GM18861 (cell line): ENCODE measurements around the gene JAML.

ENCODE experiments used
- ATAC-seq: cut with Tn5 transposase; IDR thresholded peaks from one replicate; pipeline ENCODE4 v1.9.1; 2021; ENCODE audit not compliant: unreplicated experiment

Gene JAML

DNA sequence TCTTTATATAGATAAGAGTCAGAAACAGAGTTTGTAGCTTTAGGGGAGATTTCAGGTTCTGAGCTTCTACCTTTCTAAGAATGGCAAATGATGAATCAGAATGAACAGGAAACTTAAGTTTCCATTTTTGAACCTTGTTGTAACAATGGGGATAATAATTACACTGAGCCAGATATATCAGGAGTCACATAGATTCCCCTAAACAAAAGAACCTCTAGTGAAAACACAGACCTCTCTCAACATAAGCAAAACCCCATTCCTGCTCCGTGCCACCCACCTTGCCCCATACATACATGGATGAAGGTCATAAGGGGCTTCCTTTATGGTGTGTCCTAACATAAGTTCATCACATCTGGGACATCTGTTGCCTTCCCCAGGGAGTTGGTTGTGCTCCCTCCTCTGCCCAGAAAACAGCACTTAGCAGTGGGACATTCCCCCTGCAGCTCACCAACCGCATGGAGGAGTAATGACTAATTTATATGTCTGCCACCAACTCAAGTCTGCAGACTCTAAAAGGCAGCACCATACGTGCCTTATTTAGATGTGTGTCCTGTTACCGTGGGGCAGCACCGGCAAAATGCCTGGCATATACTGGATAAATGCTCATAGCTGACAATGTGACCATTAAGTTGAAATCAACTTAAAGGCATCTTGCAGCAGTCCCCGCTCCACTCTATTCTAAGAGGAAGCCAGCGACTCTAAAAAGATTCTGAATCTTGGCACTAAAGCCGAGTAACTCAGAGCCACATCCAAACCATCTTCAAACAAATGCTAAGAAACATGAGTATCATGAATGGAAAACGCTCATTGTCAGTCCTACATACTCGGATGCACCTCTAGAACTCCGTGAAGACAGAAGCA lies 8.0 kb downstream of the JAML start:
- ATAC-seq = peak; percentile 40

DNA sequence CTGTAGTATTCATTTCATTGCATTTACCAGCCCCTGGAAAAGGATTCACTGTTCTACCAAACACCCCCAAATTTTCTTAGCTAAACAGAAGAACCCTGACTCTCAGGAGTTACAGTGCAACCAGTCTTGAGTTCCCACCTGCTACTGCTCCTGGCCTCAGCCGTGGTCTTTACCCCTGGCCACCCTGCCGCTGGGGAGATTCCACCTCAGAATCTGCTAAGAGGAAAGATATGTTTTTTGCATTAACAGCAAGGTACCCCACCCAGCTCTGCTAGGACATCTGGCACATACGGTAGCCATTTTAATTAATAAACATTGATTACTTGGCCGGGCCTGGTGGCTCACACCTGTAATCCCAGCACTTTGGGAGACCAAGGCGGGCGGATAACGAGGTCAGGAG lies 9.0 kb downstream of the JAML start:
- no peak for ATAC-seq

DNA sequence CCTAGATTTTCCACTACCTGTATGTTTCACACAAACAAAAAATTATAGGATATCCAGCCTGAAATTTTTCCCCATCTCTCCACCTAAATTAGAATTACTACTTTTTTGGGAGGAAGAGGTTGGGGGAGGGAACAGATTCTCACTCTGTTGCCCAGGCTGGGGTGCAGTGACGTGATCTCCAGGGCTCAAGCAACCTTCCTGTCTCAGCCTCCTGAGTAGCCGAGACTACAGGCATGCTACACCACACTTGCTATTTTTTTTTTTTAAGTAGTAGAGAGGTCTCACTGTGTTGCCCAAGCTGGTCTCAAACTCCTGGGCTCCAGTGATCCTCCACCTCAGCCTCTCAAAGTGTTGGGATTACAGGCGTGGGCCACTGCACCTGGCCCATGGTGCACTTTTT lies 9.5 kb downstream of the JAML start:
- ATAC-seq = no peak

DNA sequence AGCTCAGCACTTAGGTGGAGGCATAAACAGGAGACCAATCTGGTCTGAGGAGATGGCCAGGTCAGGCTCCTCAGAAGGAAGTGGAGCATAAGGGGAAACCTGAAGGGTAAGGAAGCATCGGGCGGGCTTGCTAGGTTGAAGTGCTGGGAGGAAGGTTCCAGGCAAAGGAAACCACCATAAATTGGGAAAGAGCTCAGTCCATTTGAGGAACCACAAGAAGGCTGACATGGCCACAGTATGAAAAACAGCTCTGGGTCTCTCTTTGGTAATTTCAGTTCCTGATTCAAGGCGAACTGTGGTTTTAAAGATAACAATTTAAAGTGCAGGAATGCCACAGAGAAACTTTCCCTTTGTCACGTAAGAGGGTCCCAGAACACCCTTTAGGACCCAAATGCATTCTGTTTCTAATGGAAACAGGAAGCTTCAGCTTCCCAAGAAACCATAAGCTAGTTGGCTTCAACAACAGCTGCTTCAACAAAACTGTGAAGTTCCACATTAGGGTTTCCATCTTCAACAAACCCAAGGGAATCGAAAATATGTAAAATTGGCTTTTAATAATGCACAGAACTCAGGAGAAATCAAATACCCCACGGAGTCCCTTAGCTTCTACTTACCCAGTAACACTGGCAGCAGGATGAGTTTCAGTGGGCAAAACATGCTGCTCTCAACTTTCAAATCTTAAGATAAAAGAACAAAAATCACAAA lies 10.4 kb downstream of the JAML start:
- no peak for ATAC-seq

DNA sequence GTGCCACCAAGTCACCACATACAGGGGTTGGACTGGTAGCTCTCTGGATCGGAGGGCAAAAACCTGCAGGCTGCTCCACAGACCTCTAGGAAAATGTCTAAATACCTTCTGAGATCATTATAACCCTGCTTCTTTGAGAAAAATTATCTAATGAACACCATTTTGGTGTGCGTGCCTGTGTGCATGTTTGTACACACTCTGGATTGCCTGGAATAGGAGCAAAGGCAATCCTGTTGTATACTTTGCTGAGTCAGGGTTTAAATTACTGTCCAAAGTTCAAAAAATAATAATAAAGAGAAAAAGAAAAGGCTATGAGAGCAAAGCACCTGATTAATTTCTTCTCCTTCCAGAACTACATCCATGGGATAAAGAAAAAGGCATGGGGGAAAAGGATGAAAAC lies 11.0 kb downstream of the JAML start:
- ATAC-seq = no peak

DNA sequence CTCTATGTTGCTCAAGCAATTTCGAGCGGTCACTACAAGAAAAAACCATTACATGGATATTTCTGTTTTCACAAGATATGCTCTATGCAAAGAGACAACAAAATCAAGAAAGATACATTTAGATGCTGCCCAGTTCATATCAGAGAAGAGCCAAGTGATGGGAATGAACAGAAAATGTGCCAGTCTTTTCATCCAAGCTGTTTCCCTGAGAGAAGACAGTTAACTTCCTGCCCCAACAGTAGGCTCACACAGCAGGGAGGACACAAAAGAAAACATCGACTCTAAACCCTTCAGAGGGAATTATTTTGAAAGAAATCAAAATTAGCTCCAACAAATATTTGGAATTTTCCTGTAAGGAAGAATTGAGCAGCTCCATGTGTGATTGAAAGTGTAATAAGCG lies 11.6 kb downstream of the JAML start:
- no peak for ATAC-seq

DNA sequence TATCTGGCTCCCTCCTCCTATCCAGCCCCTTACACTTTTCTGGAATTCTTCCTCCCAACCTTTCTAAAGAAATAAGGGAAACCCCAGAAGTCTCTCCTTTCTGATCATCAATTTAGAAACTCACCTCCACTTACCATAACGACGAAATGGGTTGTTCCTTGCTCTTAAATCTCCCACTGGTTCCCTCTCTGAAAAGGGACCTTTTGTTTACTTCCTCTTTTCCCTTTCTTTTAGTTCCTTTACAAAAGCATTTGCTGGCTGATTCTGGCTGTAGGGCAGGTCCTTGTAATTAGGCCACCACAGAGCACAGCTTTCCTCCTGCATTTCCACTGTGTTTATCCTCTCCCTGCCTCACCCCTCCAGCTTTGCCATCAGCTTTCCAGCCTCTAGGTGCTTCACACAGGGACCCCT lies 12.0 kb downstream of the JAML start:
- no peak for ATAC-seq

DNA sequence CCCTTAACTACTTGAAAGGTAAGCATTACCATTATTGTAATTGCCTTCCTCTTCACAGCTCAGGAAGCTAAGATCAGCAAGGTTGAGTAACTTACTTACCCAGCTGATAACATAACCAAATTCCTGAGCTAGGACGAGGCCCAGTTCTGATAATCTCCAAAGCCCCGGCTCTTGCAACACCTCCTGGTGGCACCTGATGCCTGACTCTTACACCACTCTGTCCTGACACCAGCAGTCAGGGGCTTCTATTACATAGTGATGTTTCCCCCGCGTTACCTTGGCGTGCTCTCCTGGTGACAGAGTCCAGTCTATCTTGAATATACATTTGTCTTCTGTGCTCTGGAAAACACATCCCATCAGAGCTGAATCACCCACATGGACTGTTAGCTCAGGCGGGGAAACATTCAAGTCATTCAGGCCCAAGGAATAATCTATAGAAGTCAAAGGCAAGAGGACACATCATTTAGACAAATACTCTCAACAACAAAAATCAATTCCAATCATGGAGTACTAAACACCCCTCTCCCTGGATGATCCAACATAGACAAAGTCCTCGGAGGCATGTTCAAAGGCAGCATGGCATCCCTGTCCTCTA lies 12.6 kb downstream of the JAML start:
- ATAC-seq = no peak

DNA sequence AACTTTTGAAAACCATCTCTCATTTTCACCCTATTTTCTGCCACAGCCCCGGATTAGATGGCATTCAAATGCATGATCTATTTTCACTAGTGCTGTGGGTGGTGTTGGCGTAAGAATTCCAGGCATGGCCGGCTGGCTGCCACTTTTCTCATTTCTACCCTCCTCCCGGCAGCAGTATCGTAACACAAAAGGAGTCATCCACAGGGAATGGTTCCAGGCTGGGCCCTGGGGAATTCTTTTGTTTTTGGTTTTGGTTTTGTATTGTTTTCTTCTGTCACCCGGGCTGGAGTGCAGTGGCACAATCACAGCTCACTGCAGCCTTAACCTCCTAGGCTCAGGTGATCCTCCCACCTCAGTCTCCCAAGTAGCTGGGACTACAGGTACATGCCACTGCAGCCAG lies 13.8 kb downstream of the JAML start:
- ATAC-seq = no peak

DNA sequence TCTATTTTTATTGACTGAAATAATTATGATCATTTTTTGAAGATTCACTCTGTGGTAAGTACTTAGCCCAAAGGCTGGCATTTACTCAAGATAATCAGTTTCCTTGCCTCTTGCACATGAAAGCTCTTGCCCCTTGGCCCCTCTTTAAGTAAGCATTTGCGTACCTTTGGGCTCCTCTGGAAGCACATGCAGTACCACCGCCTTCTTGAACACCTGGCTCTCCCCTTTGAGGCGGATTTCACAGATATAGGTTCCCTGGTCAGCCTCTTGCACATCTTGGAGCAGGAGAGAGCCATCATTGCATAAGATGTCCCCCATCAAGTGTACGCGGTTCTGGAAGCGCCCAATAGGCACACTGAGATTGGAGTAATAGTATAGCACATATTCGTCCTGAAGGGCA lies 14.5 kb downstream of the JAML start:
- no peak for ATAC-seq

DNA sequence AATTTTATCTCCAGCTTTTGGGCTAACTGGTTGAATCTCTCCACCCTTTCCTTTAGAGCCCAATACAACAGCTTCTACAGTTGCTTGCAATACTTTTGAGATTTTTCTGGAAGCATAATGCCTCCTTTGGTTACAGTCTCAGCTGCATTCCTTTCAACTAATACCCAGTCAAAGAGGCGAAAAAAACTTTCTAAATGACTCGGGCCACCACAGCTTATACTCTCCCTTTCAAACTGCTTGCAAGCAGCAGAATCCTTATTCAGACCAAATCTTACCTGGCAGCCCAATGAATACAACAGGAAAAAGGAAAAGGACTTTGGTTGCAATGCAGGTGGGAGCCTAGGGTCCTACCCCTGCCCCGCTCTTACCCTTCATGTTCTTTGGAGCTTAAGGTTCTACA lies 15.8 kb downstream of the JAML start:
- no peak for ATAC-seq

DNA sequence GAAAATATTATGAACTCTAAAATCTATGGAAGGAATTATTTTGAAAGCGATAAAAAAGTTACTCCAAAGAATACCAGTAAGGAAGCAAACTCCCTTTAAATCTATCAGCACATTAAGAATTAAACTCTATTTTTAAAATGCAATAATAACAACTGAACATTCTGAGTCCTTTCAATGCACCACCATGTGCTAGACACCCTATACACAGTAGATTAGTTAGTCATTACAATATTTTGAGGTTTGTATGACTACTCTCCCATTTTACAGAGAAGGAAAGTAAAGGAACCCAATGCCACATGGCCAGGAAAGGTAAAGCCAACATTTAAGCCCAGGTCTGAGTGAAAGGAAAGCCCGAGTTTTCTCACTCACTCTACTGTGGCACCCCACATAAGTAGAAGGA lies 17.7 kb downstream of the JAML start:
- no peak for ATAC-seq

DNA sequence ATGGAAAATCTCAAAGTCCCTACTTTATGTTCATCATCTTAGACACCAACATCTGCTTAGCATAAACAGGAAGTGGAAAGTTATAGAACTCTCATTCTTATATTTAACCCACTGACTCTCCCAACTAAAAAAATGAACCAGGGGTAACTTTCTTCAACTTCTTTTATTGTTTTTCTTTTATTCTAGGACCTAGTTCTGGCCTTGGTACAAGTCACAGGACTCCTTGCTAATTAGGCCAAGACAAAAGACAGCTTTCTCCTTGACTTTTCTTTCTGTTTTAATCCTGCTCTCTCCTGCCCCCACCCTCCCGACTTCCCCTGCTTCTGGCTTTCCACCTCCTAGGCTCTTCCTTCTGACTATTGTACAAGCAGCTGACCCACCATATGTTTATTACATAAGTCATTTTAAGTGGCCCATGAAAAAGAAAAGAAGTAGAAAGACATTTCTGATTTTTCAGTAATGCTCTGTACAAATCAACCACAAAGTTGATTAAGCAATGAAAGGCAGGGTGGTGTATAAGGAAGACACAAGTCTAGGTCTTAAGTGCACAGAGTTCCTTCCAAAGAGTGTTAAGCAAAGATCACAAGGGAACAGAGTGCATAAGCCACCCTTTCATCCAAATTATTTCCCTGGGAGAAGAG lies 18.3 kb downstream of the JAML start:
- ATAC-seq = no peak

DNA sequence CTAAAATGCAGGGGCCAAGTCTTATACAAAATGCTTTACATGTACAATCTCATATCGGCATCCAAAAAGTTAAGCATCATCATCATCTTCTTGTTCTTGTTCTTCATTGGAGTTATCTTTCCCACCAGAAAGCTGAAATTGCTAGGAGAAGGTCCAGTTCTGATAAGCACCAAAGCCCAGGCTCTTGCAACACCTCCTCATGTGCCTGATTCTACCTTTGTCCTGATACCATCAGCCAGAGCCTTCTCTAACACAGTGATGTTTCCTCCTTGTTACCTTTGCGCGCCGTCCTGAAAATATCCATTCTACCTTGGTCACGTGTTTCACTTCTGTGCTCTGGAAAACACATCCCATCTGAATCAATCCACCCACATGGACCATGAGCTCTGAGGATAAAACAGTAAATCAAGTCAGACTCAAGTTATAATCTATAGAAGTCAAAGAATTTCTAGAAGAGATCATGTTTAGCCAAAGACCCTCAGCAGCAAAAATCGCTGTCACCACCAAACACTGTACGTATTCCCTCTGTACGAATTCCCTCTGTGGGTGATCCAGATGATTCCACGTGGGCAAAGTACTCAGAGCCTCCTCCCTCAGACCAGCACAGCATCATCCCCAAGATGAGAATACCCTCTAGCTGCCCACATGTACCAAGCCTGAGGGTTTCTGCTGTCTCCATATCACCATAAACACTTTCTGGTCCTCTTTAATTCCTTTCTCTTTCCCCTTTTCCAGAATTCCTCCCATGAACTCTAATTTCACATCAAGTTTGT lies 19.0 kb downstream of the JAML start:
- no peak for ATAC-seq

DNA sequence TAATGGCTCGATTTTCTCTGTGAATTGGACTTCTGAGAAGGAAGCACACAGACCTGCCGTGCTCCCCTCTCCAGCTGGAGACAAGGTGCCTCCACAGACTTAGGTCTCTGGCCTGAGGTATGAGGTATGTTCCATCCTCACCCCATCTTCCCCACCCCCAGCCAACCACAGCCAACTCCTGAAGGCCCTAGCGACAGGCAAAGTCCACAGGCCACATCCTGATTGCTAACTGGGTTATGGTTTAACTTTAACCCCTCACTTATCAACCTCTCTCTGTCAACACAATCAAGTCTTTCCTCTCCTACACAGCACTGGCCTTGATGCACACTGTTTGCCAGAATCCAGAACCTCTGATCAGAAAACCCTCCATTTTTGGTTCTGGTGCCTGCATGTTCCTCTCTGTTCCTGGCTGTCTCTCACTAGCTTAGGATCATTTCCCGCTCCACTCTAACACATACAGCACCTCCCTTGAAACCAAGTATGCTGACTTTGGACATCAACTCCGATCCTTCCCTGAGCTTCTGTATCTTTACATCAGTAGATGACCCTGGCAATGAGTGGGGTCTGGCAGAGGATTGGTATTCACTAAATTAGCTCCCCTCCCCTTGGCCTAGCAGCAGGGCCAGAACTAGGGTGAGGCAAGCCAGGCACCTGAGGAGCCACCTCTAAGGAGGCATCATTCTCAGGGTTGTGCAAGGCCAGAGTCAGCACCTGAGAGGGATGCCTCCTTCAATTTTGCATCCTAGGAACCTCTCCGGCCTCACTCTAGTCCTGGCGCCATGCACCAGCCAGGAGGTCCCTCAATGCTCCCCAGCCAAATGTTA lies 22.0 kb downstream of the JAML start:
- ATAC-seq = peak; percentile 47

DNA sequence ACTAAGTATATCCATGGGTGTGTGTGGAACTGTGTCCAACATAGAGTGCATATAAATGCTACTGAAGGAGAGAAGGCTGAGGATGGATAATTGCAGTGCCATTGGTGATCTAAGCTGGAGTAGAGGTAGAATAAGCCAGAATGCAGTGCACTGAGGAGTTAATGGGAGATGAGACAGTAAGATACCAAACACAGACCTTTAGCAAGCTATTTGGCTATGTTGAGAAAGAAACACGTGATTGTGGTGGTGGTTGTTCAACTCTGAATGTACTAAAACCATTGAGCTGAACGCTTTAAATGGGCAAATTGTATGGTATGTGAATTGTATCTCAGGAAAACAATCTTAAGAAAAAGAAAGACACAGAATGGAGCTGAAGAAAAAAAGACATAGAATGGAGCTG lies 22.8 kb downstream of the JAML start:
- no peak for ATAC-seq

DNA sequence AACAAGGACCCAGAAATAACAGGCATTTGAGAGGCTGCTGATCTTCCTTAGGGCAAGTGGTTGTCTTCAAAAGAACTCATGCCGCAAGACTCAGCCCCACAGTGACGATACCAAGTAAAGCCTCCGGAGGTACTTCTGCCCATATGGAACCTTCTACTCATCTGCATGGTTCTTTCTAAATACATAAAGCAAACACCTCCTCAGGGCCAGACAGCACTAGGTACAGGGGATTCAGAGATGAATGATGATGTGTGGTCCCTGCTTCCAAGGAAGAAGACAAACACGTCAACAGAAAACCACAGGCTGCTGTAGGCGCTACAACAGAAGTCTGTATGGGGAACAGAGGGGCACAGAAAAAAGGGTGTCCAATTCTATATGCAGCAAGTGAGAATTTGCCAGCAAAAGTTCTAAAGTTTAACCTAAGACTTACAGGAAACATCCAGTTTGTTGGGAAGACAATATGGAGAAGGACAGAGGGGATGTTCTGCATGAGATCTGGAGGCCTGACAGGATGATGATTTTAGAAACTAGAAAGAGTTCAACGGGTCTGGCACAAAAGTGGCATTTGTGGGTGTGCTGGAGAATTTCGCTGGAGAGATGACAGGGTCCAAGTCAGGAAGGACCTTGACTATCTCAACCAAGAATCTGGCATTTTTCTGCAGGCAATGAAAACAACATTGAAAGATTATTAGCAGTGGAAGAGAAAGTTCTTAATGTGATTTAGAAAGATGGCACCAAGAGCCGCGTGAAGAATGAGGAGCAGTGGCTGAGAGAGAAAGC lies 23.7 kb downstream of the JAML start:
- ATAC-seq = no peak

DNA sequence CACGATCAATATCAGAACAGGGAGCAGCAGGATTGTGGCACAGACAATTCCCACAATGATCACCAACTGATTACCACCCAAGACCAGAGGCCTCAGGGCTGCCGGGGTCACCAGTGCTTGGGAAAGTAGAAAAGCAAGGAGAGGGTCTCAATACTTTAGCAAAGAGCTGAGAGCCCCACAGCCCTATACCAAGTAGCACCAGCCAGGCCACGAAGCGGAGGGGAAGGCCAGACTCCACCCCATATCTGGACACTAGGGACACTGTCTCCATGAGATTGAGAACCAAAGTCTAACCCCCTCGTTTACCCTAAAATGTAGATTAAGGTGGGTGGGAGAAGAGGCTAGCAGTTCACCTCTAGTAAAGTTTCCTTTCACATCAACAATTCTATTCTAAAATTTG lies 24.3 kb downstream of the JAML start:
- no peak for ATAC-seq

DNA sequence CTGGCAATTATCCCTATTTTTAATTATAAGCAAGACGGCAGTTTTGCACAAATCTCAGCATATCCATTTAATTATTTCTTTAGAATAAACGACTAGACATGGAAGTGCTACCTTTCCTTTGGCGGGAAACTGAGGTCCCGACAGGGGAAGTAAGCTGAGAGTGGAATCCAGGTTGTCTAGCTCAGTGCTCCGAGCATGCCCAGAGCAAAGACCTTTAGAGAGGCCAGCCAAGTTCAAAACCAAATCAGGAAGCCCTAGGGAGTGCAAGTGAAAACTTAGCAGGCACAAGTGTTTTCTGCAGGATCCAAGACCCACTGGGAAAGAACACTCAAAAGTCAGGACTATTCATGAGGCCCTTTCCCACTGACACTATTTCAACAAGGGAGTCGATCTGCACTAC lies 25.7 kb downstream of the JAML start:
- ATAC-seq = no peak
